CD4-positive, alpha-beta T cell (primary cell): ENCODE data around the gene SCAMP5. TPM values are rescaled to one million over a fixed set of nuclear protein-coding genes. Genes with fewer than 3 reads are reported as not detected.

Experiments used
- ATAC-seq: fragments of 200-7000 bp; cut with Tn5 transposase; one replicate; pipeline ENCODE4 v1.10.0; 2022; ENCODE audit warnings: mild to moderate bottlenecking; ENCODE audit not compliant: poor library complexity
- CTCF ChIA-PET: fragments of 350-600 bp; sonication (Branson Sonifier 250); formaldehyde crosslinking; loops from one replicate; lab custom pipeline; 2021; ENCODE audit warnings: antibody characterized with exemption, inconsistent platforms; lab: Charles Lee
- POLR2A ChIA-PET: fragments of 350-600 bp; sonication (Branson Sonifier 250); formaldehyde crosslinking; loops from one replicate; lab custom pipeline; 2021; ENCODE audit warnings: antibody characterized with exemption, inconsistent platforms; lab: Charles Lee
- DNase-seq, 14 experiments: peaks; one replicate each; pipeline ENCODE4 v3.0.0-alpha.2; 2013 to 2020; ENCODE audit warnings: mixed read lengths in 2 of 14
- H3K27ac ChIP-seq, 2 donors: one replicate each; pipeline versions ENCODE4 v1.5.1 to v1.7.0; 2013; ENCODE audit warnings: low read length in 2 of 2, low read depth in 1 of 2, mild to moderate bottlenecking in 1 of 2
- H3K27me3 ChIP-seq, 2 experiments: 1 replicate in 1 of 2; 2 replicates in 1 of 2; pipeline versions ENCODE4 v1.6.1 to v1.7.0; 2013; ENCODE audit warnings: low read length in 2 of 2, control low read depth in 1 of 2, mild to moderate bottlenecking in 1 of 2, moderate library complexity in 1 of 2; ENCODE audit not compliant: insufficient read depth in 2 of 2, control insufficient read depth in 1 of 2
- H3K36me3 ChIP-seq: one replicate; pipeline ENCODE4 v1.6.1; 2013; ENCODE audit warnings: low read length, control low read depth; ENCODE audit not compliant: insufficient read depth
- H3K4me1 ChIP-seq: one replicate; pipeline ENCODE4 v1.6.1; 2013; ENCODE audit warnings: low read length, control low read depth; ENCODE audit not compliant: insufficient read depth
- H3K4me3 ChIP-seq: one replicate; pipeline ENCODE4 v1.5.1; 2013; ENCODE audit warnings: mild to moderate bottlenecking, low read length, moderate library complexity
- H3K9me3 ChIP-seq, 2 experiments: 1 replicate in 1 of 2; 2 replicates in 1 of 2; pipeline versions ENCODE4 v1.6.1 to v1.7.0; 2013; ENCODE audit warnings: low read length in 2 of 2, mild to moderate bottlenecking in 2 of 2, control low read depth in 1 of 2, moderate library complexity in 1 of 2; ENCODE audit not compliant: control insufficient read depth in 1 of 2, insufficient read depth in 1 of 2
- H3K27ac Mint-ChIP-seq: one replicate; pipeline ENCODE4 v1.8.0; 2020; ENCODE audit warnings: mixed read lengths
- H3K27me3 Mint-ChIP-seq: one replicate; pipeline ENCODE4 v1.8.0; 2021; ENCODE audit warnings: mixed read lengths
- H3K36me3 Mint-ChIP-seq: one replicate; pipeline ENCODE4 v1.8.0; 2021; ENCODE audit warnings: low read depth, mixed read lengths
- H3K4me1 Mint-ChIP-seq: one replicate; pipeline ENCODE4 v1.8.0; 2021; ENCODE audit warnings: low read depth, mixed read lengths
- H3K4me3 Mint-ChIP-seq: one replicate; pipeline ENCODE4 v1.8.0; 2020; ENCODE audit warnings: mild to moderate bottlenecking, mixed read lengths
- H3K9me3 Mint-ChIP-seq: one replicate; pipeline ENCODE4 v1.8.0; 2020; ENCODE audit warnings: mixed read lengths
- intact Hi-C, 2 experiments: fragments of 100-400 bp; cut with DNase I in 1 of 2; cut with micrococcal nuclease in 1 of 2; formaldehyde crosslinking; loops; one replicate each; pipeline versions ENCODE4 v1.15.1 to v1.9.0; 2023 to 2025; cut with DNase I, micrococcal nuclease
- total RNA-seq, 174 experiments: library from RNA in 2 of 174; stranded (reverse) in 2 of 174; gene quantifications; one replicate each; pipeline ENCODE4 v1.2.3 and lab custom pipeline; 2021 to 2026
- TF ChIP-seq, protein P1 (sequence below): fragments of 200-600 bp; IDR thresholded peaks from one replicate; pipeline ENCODE4 v1.8.0; 2022; ENCODE audit warnings: antibody characterized with exemption, mild to moderate bottlenecking

SCAMP5 gene
- total RNA-seq, 2 experiments from 2014 or later: 5.7 to 6.4 TPM

DNA sequence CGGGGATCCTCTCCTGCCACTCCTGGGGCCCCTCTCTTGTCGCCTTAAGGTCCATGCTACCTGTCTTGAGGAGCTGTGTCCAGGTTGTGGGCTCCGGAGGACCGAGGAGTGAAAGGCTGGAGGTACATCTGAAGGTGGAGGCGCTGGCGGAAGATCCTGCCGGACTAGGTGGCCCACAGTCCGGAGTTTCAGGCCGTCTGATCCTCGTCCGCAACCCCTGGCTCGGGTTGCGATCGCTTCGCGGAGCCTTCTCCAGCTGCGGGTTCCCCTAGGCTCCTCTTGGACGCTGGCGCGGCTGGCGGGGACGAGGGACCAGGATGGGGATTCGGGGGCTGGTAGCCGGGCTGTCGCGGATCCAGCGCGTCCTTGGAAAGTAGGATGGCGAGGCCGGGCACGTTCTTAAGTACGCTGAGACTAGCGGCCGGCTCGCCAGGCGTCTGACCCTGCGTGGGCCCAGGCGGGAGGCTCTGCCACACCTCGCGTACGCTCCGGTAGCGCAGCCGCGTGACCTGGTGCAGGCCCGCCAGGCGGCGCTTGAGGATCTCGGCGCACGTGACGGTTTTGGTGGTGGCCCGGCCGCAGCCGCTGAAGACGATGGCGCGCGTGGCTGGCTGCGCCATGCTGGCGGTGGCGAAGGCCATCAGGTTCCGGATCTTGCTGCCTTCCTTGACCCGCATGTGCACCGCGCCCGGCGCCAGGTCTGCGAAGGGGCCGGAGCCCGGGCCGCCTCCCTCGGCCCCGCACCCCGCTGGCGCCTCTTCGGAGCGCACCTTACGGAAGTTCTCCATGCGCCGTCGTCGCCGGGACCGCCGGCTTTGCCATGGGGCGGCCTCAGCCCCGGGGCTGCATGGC is 39.3 kb upstream of the SCAMP5 start:
- POLR2A ChIA-PET: interaction anchor here (0.8 to 2.8 kb wide), 15 partner anchors 15 to 498 kb away, joined by 3 to 11 read pairs (median 4); partner anchors contain the start of genes C15orf39, CLK3, COX5A and FAM219B
- ATAC-seq (peak; percentile 68), DNase-seq (peak; percentile 38 to 85 (median 58))
- intact Hi-C loops: loop anchor here (2.0 to 10.0 kb wide), 4 partner anchors 15 to 581 kb away; partner anchors contain the start of gene SCAMP5 (in 1 of the 2)
- H3K36me3 Mint-ChIP-seq: no peaks in the 10 kb centered on the region
- peaks cover 41% of the 10 kb centered on the region for H3K4me1 ChIP-seq
- H3K27me3 ChIP-seq: peaks cover 36 to 37% of the 10 kb centered on the region in 2 experiments
- H3K36me3 ChIP-seq: no peaks in the 10 kb centered on the region
- H3K4me1 Mint-ChIP-seq: peaks cover 21% of the 10 kb centered on the region
- H3K9me3 Mint-ChIP-seq: no peaks in the 10 kb centered on the region
- no peak overlapping the region for H3K27ac ChIP-seq
- TF ChIP-seq, protein P1, sequence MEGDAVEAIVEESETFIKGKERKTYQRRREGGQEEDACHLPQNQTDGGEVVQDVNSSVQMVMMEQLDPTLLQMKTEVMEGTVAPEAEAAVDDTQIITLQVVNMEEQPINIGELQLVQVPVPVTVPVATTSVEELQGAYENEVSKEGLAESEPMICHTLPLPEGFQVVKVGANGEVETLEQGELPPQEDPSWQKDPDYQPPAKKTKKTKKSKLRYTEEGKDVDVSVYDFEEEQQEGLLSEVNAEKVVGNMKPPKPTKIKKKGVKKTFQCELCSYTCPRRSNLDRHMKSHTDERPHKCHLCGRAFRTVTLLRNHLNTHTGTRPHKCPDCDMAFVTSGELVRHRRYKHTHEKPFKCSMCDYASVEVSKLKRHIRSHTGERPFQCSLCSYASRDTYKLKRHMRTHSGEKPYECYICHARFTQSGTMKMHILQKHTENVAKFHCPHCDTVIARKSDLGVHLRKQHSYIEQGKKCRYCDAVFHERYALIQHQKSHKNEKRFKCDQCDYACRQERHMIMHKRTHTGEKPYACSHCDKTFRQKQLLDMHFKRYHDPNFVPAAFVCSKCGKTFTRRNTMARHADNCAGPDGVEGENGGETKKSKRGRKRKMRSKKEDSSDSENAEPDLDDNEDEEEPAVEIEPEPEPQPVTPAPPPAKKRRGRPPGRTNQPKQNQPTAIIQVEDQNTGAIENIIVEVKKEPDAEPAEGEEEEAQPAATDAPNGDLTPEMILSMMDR: peak; percentile 50
- peaks cover 0 to 13% of the 10 kb centered on the region in 2 experiments for H3K9me3 ChIP-seq
- peaks cover 29% of the 10 kb centered on the region for H3K27me3 Mint-ChIP-seq
- CTCF ChIA-PET: interaction anchor here (0.8 to 1.4 kb wide), 3 partner anchors 32 to 582 kb away, joined by 3 read pairs; partner anchors contain the start of gene C15orf39
- no peak overlapping the region for H3K27ac Mint-ChIP-seq
- peak overlapping the region; percentile 25 for H3K4me3 ChIP-seq
- H3K4me3 Mint-ChIP-seq: no peak overlapping the region

DNA sequence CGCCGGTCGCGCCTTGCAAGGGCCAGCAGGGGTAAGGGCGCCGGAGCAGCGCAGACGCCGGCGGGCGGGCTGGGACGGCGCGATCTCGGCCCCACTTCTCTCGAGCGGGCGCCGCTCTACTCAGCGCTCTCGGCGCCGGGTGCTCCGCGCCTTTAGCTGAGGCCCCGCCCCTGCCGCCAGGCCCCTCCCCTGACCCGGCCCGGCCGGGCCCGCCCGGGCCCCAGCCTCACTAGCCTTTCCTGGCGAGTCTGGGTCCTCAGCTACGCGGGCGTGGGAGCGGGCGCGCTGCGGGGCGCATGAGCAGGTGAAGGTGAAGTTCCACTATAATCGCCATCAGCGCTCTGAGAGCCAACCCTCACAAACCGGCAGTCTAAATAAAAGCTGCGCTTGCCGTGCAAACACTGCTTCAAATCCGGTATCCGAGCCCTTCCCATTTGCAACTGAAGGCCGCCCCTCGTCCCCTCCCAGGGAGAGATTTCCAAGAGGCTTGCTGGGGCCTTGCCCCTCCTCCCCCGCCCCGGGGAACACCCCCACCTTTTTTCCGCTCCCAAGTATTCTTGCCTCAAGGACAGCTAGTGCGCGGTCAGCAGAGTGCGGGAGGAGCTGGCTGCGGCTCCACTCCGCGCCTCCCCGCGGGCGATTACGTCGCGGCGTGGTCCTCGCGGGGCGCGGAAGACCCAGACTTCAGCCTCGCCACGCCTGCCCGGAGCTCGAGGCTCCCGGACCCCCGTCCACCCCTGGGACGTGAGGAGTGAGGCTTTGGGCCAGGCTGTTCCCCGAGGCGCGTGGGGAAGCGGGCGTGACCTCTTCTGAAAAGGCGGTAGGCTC is 38.5 kb upstream of the SCAMP5 start, which contains the start of gene RPP25:
RPP25 (minus strand) TSS at position 125 of the 828 bp plus-strand sequence. CDS start 189 bp downstream, outside the sequence.
- H3K4me3 Mint-ChIP-seq: peak within 1 kb of the TSS; percentile 83
- H3K27me3 Mint-ChIP-seq: peaks cover 35% of the 10 kb centered on the region
- H3K36me3 Mint-ChIP-seq: no peaks in the 10 kb centered on the region
- H3K4me1 ChIP-seq: peaks cover 41% of the 10 kb centered on the region
- intact Hi-C loops: loop anchor here (2.0 to 10.0 kb wide), 3 partner anchors 38 to 582 kb away; partner anchors contain the start of gene SCAMP5 (in 1 of the 2)
- ChIA-PET POLR2A (interaction anchor here (0.8 to 2.8 kb wide), 15 partner anchors 14 to 497 kb away, joined by 3 to 11 read pairs (median 4); partner anchors contain the start of genes C15orf39, CLK3, COX5A and FAM219B), CTCF (interaction anchor here (0.6 to 1.4 kb wide), 4 partner anchors 15 to 245 kb away, joined by 3 to 5 read pairs (median 3); partner anchors contain the start of genes C15orf39 and COX5A)
- no peak within 1 kb of the TSS for H3K27ac Mint-ChIP-seq
- TF ChIP-seq, protein P1: no peak
- H3K27ac ChIP-seq: no peak within 1 kb of the TSS
- H3K9me3 Mint-ChIP-seq: no peaks in the 10 kb centered on the region
- ATAC-seq (peak; percentile 84), DNase-seq (peak; percentile 24 to 78 (median 62))
- peak within 1 kb of the TSS; percentile 60 for H3K4me3 ChIP-seq
- H3K9me3 ChIP-seq: peaks cover 0 to 13% of the 10 kb centered on the region in 2 experiments
- no peaks in the 10 kb centered on the region for H3K36me3 ChIP-seq
- H3K27me3 ChIP-seq: peaks cover 36 to 37% of the 10 kb centered on the region in 2 experiments
- peaks cover 21% of the 10 kb centered on the region for H3K4me1 Mint-ChIP-seq
